ENCODE measurements around the gene TMEM108. TPM values are rescaled to one million over a fixed set of nuclear protein-coding genes. Genes with fewer than 3 reads are reported as not detected.

The TMEM108 gene
- total RNA-seq, 1 experiment from 2014 or later = 1.0 TPM

DNA sequence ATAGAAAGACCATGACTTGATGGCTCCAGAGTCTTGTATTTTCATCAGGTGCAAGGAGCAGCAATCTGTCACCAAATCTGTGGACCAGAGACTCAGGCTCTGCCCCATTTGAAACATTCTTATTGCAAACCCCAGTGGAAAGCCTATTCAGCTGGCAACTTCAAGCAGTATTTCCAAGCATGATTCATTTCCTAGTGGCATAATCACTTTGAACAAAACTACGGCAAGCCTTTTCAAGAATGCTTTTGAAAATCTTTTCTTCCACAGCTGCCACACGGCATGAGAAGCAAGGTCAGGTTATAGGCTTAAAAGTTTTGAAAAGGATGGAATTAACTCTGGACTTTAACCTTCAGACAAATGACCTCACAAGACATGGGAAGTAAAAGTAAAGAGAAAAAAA, 239.6 kb downstream of the TMEM108 start:
- DNase-seq (ENCODE audit: low spot score) = no peak

- DNase-seq (ENCODE audit: low spot score) = no peak
Measured at GRCh38 chr3:133278260-133279043, 240.3 kb downstream of the TMEM108 start.

DNA sequence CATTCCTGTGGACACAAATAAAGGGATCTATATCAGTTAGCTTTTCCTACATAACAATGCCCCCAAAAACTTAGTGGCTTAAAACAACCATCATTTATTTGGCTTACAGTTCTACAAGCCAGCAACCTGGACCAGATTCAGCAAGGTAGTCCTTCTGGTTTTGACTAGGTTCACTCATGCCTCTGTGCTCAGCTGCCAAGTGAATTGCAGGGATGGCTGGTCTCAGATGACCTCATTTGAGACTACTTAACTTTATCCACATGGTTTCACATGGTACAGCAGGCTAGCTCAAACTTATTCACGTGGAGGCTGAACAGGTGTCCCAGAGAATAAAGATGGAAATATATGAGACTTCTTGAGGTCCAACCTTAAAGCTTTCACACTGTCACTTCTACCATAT, 242.4 kb downstream of the TMEM108 start:
- no peak for DNase-seq (ENCODE audit: low spot score)

- DNase-seq (ENCODE audit: low spot score) = no peak
Measured at GRCh38 chr3:133282236-133282635, 244.0 kb downstream of the TMEM108 start.

DNA sequence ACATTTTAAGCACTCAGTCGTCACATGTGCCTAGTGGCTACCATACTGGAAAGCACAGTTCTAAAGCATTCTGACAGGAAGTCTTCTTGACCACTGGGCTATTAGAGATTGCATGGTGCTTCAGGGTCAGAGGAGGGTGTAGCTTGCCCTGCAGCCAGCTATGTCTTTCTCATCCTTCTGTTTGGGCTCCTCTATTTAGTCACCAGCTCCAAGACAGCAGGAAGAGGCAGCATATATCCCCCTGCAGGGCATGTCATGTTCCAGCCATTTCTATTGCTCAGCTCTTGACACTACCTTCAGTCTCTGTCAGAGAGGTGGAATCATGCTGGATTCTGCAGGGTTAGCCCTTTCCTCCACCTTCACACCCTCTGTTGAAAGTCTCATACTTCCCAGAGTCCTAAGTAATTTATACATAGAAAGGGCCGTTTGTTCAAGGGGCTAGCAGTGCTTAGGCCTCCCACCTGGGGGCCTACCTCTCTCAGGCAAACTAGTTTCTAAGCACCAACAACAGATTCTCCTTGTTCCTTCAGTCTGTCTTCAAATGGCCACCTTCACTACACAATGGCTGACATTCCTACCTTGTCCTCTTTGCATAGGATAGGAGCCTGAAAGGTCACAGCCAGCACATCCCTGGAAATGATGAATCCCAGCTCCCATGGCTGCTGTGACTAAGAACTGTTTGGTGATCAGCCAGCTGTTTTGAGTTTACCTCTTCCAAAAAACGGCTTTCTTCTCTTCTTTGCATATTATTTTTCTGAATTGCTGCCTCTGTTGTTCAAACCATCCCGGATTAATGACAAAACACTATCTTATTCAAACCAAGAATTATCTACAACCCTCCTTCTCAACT, 246.0 kb downstream of the TMEM108 start:
- no peak for DNase-seq (ENCODE audit: low spot score)

DNA sequence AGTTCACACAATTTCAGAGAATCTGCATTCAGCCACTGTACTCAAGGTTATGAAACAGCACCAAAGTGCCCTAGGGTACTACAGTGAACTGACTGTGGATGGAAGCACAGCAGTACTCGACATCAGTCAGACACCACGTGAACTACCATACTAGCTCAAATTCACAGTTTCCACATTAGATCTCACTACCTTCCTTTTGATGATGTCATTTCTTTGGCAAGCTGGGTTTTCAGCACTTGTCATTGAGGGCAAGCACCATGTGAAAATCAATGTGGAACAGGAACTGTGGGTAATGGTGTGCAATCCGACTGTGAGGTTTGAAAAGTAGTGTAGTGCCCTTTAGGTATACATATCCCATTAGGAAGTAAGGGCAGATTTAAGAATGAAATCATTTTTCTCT, 251.1 kb downstream of the TMEM108 start:
- DNase-seq (ENCODE audit: low spot score) = no peak

- DNase-seq (ENCODE audit: low spot score) = no peak
Measured at GRCh38 chr3:133292296-133292695, 254.1 kb downstream of the TMEM108 start.

DNA sequence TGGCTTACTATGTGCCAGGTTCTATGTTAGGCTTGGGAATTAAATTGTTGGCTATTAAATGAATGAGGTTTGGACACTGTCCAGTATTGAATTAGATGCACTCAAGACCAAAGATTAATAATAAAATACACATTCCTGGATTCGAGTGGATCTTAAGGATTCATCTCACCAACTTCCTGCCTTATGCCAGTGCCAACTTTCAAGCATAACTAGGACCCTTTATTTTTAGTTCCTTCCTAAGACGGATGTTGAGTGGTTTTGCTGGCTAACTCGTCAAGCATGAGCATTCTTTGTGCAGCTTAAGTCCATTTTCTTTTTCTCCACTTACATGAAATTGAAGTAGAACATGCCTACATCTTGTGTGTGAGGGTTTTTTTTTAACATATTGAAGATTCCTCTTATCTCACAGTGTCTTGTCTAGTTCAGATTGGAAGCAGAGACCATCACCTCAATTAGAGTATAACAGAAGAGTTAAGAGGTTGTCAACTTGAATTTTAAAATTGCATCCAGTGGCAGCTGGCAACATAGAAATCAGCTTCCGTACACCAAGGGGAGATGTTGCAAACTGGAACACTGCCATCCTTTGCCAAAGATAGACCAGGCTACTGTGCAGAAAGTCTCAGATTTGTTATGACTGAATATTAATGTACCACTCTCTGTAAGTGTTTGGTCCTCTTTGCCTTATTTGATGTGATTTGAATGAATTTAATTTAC, 255.4 kb downstream of the TMEM108 start:
- no peak for DNase-seq (ENCODE audit: low spot score)

DNA sequence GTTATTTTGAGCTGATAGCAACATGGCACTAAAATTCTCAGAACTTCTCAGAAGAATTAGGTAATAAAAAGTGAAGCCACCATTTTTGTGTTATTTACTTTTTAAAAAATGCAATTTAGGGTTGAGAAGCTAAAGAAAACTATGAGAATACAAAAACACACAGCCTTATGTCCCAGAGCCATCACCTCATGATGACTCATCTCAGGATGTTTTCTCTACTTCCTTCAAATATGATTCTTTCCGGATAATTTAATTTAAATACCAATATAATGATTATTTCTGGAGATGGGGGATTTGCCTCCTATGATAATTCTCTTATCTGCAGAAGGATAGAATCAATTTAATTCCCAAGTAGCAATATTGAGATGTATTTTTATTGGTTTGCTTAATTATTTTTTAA, 256.1 kb downstream of the TMEM108 start:
- DNase-seq (ENCODE audit: low spot score) = no peak

DNA sequence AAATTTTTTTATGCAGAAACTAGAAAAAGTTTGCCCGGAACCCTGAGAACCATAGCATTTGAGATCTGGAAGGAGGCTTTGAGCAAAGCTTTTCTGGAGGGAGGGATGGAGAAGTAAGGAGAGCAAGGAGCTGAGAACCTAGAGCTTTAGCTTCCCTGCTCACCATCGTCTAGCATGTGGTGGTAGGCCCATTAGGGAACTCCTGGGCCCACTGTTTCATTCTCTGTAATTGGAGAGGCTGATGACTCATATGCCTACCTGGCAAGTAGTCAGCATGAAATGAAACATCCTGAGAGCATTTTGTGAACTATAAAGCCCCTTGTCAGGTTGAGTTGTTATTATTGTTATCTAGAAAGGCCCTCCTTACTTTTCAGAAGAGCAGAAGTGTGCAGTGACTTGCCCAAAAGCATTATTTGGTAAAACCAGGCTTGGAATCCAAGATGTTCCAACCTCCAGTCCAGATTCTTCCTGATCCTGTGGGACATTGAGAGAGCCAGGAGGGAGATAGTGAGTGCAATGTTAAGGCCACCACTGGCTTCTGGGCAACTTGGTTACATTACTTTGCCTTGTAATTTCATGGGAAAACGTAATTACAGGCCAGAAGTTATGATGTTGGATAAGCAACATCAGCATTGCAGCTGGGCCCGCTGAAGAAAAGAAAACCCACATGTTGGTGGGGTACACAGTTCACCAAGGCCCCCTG, 257.2 kb downstream of the TMEM108 start:
- peak; percentile 65 for DNase-seq (ENCODE audit: low spot score)

GRCh38 chr3:133295944-133296917, 258.0 kb downstream of the TMEM108 start:
- no peak for DNase-seq (ENCODE audit: low spot score)

GRCh38 chr3:133296981-133297380, 258.8 kb downstream of the TMEM108 start:
- DNase-seq (ENCODE audit: low spot score) = no peak

- no peak for DNase-seq (ENCODE audit: low spot score)
Measured at GRCh38 chr3:133300102-133300501, 261.9 kb downstream of the TMEM108 start.

- peak; percentile 45 for DNase-seq (ENCODE audit: low spot score)
Measured at GRCh38 chr3:133301194-133301593, 263.0 kb downstream of the TMEM108 start.

DNA sequence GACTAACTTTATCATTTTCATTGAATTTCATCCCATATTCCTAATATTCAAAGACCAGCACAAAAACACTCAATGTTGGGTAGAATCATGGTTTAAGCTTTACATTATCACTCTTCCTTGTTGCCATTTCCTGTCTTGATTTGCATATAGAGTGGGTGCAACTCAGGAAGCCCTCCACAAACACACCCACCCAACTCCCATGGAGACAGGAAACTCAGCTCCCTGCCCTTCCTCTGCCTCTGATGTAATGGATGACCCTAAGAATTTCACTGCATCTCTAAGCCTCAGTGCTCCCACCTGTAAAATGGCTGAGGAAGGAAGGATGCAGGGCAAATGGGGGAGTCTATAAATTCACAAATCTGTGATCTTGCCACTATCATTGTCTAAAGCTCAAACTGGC, 263.5 kb downstream of the TMEM108 start:
- no peak for DNase-seq (ENCODE audit: low spot score)

DNA sequence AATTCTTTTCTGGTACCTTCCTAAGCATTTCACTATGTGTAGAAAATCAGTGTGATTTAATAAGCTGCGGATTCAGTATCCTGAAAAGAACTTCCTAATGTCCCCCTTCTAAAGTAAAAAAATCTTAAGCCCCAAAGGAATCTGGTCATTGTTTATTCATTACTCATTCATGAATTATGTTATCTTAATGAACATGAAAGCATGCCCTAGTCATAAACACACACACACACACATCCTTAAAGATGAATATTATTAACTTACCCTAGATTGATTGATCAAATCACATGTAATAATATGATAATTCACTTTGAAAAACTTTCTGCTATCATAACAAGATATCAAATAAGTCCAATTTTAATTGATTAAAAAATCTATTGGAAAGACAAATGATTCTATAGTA, 265.2 kb downstream of the TMEM108 start:
- no peak for DNase-seq (ENCODE audit: low spot score)

DNA sequence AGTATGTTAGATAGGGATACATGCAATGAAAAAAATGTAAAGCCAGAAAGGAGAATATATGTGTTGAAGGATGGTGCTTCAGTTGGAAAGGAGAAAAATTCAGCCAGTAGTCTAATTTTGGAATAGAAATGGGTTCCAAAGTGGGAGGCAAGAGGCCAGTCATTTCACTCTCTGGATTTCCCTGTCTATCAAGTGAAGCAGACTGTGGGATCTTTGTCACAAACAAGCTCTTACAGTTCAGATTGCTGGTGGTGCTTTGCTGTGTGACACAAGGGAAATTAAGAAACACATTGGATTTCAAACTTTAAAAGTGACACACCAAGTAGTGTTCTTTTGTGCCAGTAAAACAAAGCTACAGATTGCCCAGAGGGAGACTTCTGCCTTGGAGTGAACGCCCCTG, 279.7 kb downstream of the TMEM108 start:
- DNase-seq (ENCODE audit: low spot score) = no peak

DNA sequence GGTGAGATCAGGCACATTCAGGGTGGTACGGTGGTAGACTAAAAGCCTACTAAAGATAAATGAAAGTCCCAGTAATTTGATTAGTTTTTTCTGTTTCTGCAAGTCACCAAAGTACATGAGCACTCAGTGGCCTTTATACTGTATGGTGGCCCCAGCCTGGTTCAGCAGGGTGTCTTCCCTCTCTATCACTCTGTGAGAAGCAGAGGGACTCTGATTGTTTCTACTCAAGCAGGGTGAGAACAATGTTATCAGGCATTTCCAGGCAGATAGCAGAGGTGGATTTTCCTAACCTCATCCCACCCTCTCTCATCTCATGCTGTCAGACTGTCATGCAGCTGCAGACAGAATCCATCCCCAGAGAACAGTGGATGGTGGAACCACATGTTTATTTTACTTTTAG, 290.2 kb downstream of the TMEM108 start:
- DNase-seq (ENCODE audit: low spot score) = no peak

- no peak for DNase-seq (ENCODE audit: low spot score)
Measured at GRCh38 chr3:133329626-133330025, 291.4 kb downstream of the TMEM108 start.

GRCh38 chr3:133330065-133330464, 291.9 kb downstream of the TMEM108 start:
- DNase-seq (ENCODE audit: low spot score) = no peak

GRCh38 chr3:133330522-133330921, 292.3 kb downstream of the TMEM108 start:
- DNase-seq (ENCODE audit: low spot score) = no peak

Measured in H4 (cell line).